ENCODE data around the gene JARID2.
A peak's percentile ranks its signal among the peaks of the same experiment; 100 is the strongest.

JARID2 gene

GRCh38 chr6:15378866-15379265 is 133.0 kb downstream of the JARID2 start:
- H3K36me3 ChIP-seq (ENCODE audit: control insufficient read depth in 2 of 2, insufficient read depth in 1 of 2, low read length in 2 of 2), result peaks cover 0 to 2% of the 10 kb centered on the region in 2 experiments; a peak in 2 of 3 replicates
- no peak overlapping the region for H3K4me3 ChIP-seq (ENCODE audit: low read depth, low read length)
- peaks cover 13% of the 10 kb centered on the region for H3K4me1 ChIP-seq (ENCODE audit: control insufficient read depth, insufficient read depth, low read length)
- CTCF ChIA-PET, result interaction anchor here (0.6 to 1.1 kb wide), 5 partner anchors 9 to 836 kb away, joined by 3 to 5 read pairs (median 4); no protein-coding TSS in a partner anchor
- TF ChIP-seq SETDB1 (IDR thresholded peaks at IDR 0.05; ENCODE audit: insufficient read length, low read length) (no peak), ZNF529 (tag by site-specific recombination; IDR thresholded peaks at IDR 0.05; ENCODE audit: insufficient replicate concordance) (no peak), ZNF266 (tag by site-specific recombination; IDR thresholded peaks at IDR 0.05; ENCODE audit: low read depth) (peak; percentile 23; the same call in 1 of the 2 replicates)
- TF ChIP-seq, protein P1, sequence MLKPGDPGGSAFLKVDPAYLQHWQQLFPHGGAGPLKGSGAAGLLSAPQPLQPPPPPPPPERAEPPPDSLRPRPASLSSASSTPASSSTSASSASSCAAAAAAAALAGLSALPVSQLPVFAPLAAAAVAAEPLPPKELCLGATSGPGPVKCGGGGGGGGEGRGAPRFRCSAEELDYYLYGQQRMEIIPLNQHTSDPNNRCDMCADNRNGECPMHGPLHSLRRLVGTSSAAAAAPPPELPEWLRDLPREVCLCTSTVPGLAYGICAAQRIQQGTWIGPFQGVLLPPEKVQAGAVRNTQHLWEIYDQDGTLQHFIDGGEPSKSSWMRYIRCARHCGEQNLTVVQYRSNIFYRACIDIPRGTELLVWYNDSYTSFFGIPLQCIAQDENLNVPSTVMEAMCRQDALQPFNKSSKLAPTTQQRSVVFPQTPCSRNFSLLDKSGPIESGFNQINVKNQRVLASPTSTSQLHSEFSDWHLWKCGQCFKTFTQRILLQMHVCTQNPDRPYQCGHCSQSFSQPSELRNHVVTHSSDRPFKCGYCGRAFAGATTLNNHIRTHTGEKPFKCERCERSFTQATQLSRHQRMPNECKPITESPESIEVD (tag by site-specific recombination; IDR thresholded peaks at IDR 0.05), result peak; percentile 83
- TF ChIP-seq, protein P2, sequence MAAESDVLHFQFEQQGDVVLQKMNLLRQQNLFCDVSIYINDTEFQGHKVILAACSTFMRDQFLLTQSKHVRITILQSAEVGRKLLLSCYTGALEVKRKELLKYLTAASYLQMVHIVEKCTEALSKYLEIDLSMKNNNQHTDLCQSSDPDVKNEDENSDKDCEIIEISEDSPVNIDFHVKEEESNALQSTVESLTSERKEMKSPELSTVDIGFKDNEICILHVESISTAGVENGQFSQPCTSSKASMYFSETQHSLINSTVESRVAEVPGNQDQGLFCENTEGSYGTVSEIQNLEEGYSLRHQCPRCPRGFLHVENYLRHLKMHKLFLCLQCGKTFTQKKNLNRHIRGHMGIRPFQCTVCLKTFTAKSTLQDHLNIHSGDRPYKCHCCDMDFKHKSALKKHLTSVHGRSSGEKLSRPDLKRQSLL (tag by site-specific recombination; IDR thresholded peaks at IDR 0.05), result no peak
- no peaks in the 10 kb centered on the region for H3K9me3 ChIP-seq (ENCODE audit: control insufficient read depth, insufficient read depth, low read depth, low read length)
- H3K27ac ChIP-seq (ENCODE audit: extremely low read depth, low read depth, low read length), result no peak overlapping the region
- POLR2A ChIA-PET, result no interaction called here

DNA sequence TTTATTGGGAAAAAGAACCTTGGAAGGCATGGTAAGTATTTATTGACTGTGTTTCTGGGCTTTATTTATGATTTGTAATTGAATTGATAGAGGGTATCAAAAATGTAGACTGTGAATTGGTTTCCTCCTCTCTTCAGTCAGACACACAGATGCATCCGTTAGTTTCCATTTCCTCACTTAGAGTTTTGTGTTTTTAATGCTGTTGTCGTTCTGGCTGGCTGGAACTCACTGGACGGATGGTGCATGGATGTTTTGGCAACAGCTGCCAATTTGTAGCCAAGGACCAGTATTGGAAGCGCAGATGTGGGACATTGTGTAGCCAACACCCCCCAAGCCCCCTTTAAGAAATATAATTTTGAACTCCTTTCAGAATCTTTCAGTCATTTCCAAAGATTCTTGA is 134.5 kb downstream of the JARID2 start:
- CTCF ChIA-PET, result interaction anchor here (0.6 kb wide), 1 partner anchor 53 kb away, joined by 3 read pairs; no protein-coding TSS in a partner anchor
- peaks cover 21% of the 10 kb centered on the region for H3K4me1 ChIP-seq (ENCODE audit: control insufficient read depth, insufficient read depth, low read length)
- POLR2A ChIA-PET, result no interaction called here
- no peak overlapping the region for H3K27ac ChIP-seq (ENCODE audit: extremely low read depth, low read depth, low read length)
- no peaks in the 10 kb centered on the region for H3K9me3 ChIP-seq (ENCODE audit: control insufficient read depth, insufficient read depth, low read depth, low read length)
- H3K36me3 ChIP-seq (ENCODE audit: control insufficient read depth in 2 of 2, insufficient read depth in 1 of 2, low read length in 2 of 2), result no peaks in the 10 kb centered on the region; a peak in 1 of 3 replicates
- H3K4me3 ChIP-seq (ENCODE audit: low read depth, low read length), result no peak overlapping the region
- TF ChIP-seq RBAK (tag by site-specific recombination; IDR thresholded peaks at IDR 0.05) (no peak), SCRT1 (tag by site-specific recombination; IDR thresholded peaks at IDR 0.05; ENCODE audit: borderline replicate concordance) (no peak), ZNF768 (tag by site-specific recombination; IDR thresholded peaks at IDR 0.05) (no peak), FEZF1 (tag by site-specific recombination; IDR thresholded peaks at IDR 0.05) (no peak), ZBTB17 (tag by site-specific recombination; IDR thresholded peaks at IDR 0.05) (no peak), HOXD13 (CRISPR knock-in tag; IDR thresholded peaks at IDR 0.05; ENCODE audit: borderline replicate concordance) (no peak), ZNF239 (tag by site-specific recombination; IDR thresholded peaks at IDR 0.05) (no peak), KLF8 (tag by site-specific recombination; IDR thresholded peaks at IDR 0.05) (no peak), ZNF341 (tag by site-specific recombination; IDR thresholded peaks at IDR 0.05; ENCODE audit: low read depth) (no peak), BCL11A (tag by site-specific recombination; IDR thresholded peaks at IDR 0.05; ENCODE audit: low read depth) (no peak), ZNF10 (tag by site-specific recombination; IDR thresholded peaks at IDR 0.05) (no peak), ZNF146 (tag by site-specific recombination; IDR thresholded peaks at IDR 0.05) (no peak), ZNF776 (tag by site-specific recombination; IDR thresholded peaks at IDR 0.05; ENCODE audit: borderline replicate concordance) (no peak), OSR2 (tag by site-specific recombination; IDR thresholded peaks at IDR 0.05) (no peak)
- TF ChIP-seq, protein P3, sequence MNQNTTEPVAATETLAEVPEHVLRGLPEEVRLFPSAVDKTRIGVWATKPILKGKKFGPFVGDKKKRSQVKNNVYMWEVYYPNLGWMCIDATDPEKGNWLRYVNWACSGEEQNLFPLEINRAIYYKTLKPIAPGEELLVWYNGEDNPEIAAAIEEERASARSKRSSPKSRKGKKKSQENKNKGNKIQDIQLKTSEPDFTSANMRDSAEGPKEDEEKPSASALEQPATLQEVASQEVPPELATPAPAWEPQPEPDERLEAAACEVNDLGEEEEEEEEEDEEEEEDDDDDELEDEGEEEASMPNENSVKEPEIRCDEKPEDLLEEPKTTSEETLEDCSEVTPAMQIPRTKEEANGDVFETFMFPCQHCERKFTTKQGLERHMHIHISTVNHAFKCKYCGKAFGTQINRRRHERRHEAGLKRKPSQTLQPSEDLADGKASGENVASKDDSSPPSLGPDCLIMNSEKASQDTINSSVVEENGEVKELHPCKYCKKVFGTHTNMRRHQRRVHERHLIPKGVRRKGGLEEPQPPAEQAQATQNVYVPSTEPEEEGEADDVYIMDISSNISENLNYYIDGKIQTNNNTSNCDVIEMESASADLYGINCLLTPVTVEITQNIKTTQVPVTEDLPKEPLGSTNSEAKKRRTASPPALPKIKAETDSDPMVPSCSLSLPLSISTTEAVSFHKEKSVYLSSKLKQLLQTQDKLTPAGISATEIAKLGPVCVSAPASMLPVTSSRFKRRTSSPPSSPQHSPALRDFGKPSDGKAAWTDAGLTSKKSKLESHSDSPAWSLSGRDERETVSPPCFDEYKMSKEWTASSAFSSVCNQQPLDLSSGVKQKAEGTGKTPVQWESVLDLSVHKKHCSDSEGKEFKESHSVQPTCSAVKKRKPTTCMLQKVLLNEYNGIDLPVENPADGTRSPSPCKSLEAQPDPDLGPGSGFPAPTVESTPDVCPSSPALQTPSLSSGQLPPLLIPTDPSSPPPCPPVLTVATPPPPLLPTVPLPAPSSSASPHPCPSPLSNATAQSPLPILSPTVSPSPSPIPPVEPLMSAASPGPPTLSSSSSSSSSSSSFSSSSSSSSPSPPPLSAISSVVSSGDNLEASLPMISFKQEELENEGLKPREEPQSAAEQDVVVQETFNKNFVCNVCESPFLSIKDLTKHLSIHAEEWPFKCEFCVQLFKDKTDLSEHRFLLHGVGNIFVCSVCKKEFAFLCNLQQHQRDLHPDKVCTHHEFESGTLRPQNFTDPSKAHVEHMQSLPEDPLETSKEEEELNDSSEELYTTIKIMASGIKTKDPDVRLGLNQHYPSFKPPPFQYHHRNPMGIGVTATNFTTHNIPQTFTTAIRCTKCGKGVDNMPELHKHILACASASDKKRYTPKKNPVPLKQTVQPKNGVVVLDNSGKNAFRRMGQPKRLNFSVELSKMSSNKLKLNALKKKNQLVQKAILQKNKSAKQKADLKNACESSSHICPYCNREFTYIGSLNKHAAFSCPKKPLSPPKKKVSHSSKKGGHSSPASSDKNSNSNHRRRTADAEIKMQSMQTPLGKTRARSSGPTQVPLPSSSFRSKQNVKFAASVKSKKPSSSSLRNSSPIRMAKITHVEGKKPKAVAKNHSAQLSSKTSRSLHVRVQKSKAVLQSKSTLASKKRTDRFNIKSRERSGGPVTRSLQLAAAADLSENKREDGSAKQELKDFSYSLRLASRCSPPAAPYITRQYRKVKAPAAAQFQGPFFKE (tag by site-specific recombination; IDR thresholded peaks at IDR 0.05; ENCODE audit: borderline replicate concordance), result no peak
- TF ChIP-seq, protein P2 (tag by site-specific recombination; IDR thresholded peaks at IDR 0.05), result no peak
- TF ChIP-seq, protein P4, sequence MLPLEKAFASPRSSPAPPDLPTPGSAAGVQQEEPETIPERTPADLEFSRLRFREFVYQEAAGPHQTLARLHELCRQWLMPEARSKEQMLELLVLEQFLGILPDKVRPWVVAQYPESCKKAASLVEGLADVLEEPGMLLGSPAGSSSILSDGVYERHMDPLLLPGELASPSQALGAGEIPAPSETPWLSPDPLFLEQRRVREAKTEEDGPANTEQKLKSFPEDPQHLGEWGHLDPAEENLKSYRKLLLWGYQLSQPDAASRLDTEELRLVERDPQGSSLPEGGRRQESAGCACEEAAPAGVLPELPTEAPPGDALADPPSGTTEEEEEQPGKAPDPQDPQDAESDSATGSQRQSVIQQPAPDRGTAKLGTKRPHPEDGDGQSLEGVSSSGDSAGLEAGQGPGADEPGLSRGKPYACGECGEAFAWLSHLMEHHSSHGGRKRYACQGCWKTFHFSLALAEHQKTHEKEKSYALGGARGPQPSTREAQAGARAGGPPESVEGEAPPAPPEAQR (tag by site-specific recombination; IDR thresholded peaks at IDR 0.05), result no peak
- TF ChIP-seq, protein P5, sequence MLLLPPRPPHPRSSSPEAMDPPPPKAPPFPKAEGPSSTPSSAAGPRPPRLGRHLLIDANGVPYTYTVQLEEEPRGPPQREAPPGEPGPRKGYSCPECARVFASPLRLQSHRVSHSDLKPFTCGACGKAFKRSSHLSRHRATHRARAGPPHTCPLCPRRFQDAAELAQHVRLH (tag by site-specific recombination; IDR thresholded peaks at IDR 0.05), result no peak
